OCI-LY1 (cell line): Measurements from ENCODE around the gene MT1X.

Experiments
- EZH2 ChIP-seq: fragments of 200-600 bp; sonication (generic), shearing (Covaris generic); IDR thresholded peaks from 2 replicates; pipeline ENCODE4 v1.8.0; 2017; ENCODE audit warnings: borderline replicate concordance, mixed run types, mild to moderate bottlenecking, antibody characterized with exemption, low read length, moderate library complexity, mixed read lengths
- TF ChIP-seq, protein P1 (sequence below): fragments of 200-600 bp; sonication (generic), shearing (Covaris generic); IDR thresholded peaks from 2 replicates; pipeline ENCODE4 v1.5.1; 2017; ENCODE audit warnings: mild to moderate bottlenecking, antibody characterized with exemption, low read length, moderate library complexity, mixed read lengths

- TF ChIP-seq, protein P1, sequence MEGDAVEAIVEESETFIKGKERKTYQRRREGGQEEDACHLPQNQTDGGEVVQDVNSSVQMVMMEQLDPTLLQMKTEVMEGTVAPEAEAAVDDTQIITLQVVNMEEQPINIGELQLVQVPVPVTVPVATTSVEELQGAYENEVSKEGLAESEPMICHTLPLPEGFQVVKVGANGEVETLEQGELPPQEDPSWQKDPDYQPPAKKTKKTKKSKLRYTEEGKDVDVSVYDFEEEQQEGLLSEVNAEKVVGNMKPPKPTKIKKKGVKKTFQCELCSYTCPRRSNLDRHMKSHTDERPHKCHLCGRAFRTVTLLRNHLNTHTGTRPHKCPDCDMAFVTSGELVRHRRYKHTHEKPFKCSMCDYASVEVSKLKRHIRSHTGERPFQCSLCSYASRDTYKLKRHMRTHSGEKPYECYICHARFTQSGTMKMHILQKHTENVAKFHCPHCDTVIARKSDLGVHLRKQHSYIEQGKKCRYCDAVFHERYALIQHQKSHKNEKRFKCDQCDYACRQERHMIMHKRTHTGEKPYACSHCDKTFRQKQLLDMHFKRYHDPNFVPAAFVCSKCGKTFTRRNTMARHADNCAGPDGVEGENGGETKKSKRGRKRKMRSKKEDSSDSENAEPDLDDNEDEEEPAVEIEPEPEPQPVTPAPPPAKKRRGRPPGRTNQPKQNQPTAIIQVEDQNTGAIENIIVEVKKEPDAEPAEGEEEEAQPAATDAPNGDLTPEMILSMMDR: no peak
- TF ChIP-seq EZH2: no peak
Observed at GRCh38 chr16:56645838-56646237, 36.4 kb upstream of the MT1X start.
